GM12878 (cell line): ENCODE data around the gene ANKRD50. TPM values are rescaled to one million over a fixed set of nuclear protein-coding genes. Genes with fewer than 3 reads are reported as not detected.

Source experiments
- ATAC-seq: fragments of 200-7000 bp; cut with Tn5 transposase; 3 replicates; pipeline ENCODE4 v1.9.1; 2020; ENCODE audit warnings: mild to moderate bottlenecking, moderate library complexity
- BruUV-seq: library from RNA; stranded (reverse); fragments of 400-500 nt; replicated peaks from 2 replicates; lab custom pipeline; 2021; lab: Mats Ljungman, UMichigan
- CTCF ChIA-PET: fragments of 300-600 bp; sonication (Branson Sonifier 250); formaldehyde crosslinking; extraction: SDS; loops from one replicate; lab custom pipeline; 2021; ENCODE audit warnings: inconsistent platforms; lab: Yijun Ruan, JAX
- POLR2A ChIA-PET: fragments of 350-600 bp; formaldehyde crosslinking; extraction: SDS; loops from one replicate; lab custom pipeline; 2021; ENCODE audit warnings: inconsistent platforms; lab: Charles Lee
- RAD21 ChIA-PET: fragments of 300-600 bp; sonication (Branson Sonifier 250); formaldehyde crosslinking; loops from one replicate; lab custom pipeline; 2023; ENCODE audit warnings: antibody characterized with exemption; ENCODE audit not compliant: unreplicated experiment; lab: Charles Lee
- SMC1A ChIA-PET: fragments of 300-600 bp; sonication (Branson Sonifier 250); formaldehyde crosslinking; loops from one replicate; lab custom pipeline; 2023; ENCODE audit not compliant: unreplicated experiment, uncharacterized antibody; lab: Charles Lee
- DNase-seq: peaks from one replicate; pipeline ENCODE4 v3.0.0-alpha.2; 2011; ENCODE audit warnings: low read depth, low spot score
- FAIRE-seq: peaks from 3 replicates; lab custom pipeline; 2011; peaks lifted over from hg19 to GRCh38; lab: Jason Lieb, UNC
- H2AFZ ChIP-seq: 2 replicates; pipeline ENCODE4 v1.6.0; 2011; ENCODE audit warnings: low read depth, low read length, control low read depth; ENCODE audit not compliant: control insufficient read depth
- H3K27ac ChIP-seq: 2 replicates; pipeline ENCODE4 v1.5.1; 2011; ENCODE audit warnings: control low read depth; ENCODE audit not compliant: control insufficient read depth, insufficient read depth
- H3K27me3 ChIP-seq, 2 experiments: replicated peaks in 1 of 2; 2 replicates each; pipeline versions ENCODE4 v1.6.0 to v1.6.1; 2011; ENCODE audit warnings: low read length in 1 of 2; ENCODE audit not compliant: control insufficient read depth in 2 of 2, insufficient read depth in 2 of 2
- H3K36me3 ChIP-seq, 2 experiments: 2 replicates each; pipeline ENCODE4 v1.5.1; 2011; ENCODE audit warnings: low read length in 1 of 2; ENCODE audit not compliant: control insufficient read depth in 2 of 2, insufficient read depth in 2 of 2
- H3K4me1 ChIP-seq: 2 replicates; pipeline ENCODE4 v1.6.1; 2011; ENCODE audit warnings: mild to moderate bottlenecking, low read length, moderate library complexity, mixed read lengths; ENCODE audit not compliant: control insufficient read depth, insufficient read depth
- H3K4me2 ChIP-seq: 2 replicates; pipeline ENCODE4 v1.6.0; 2011; ENCODE audit warnings: control low read depth; ENCODE audit not compliant: control insufficient read depth, insufficient read depth
- H3K4me3 ChIP-seq: fragments of 200-600 bp; sonication (generic); 2 replicates; pipeline ENCODE4 v1.5.1; 2016
- H3K79me2 ChIP-seq: 2 replicates; pipeline ENCODE4 v1.6.0; 2011; ENCODE audit warnings: low read length; ENCODE audit not compliant: control insufficient read depth, insufficient read depth
- H3K9ac ChIP-seq: 2 replicates; pipeline ENCODE4 v1.8.0; 2011; ENCODE audit warnings: low read length, control low read depth, mixed read lengths; ENCODE audit not compliant: control insufficient read depth, insufficient read depth
- H3K9me3 ChIP-seq: replicated peaks from 3 replicates; pipeline ENCODE4 v1.5.1; 2011; ENCODE audit warnings: mild to moderate bottlenecking, low read length; ENCODE audit not compliant: control insufficient read depth, insufficient read depth
- H4K20me1 ChIP-seq: 2 replicates; pipeline ENCODE4 v1.6.0; 2011; ENCODE audit not compliant: control insufficient read depth, insufficient read depth
- HDAC6 ChIP-seq: fragments of 200-600 bp; sonication (generic); IDR thresholded peaks from one replicate; pipeline ENCODE4 v1.8.0; 2017; ENCODE audit warnings: antibody characterized with exemption; ENCODE audit not compliant: unreplicated experiment
- MYC ChIP-seq: IDR thresholded peaks from 2 replicates; pipeline ENCODE4 v1.6.1; 2011; ENCODE audit warnings: mild to moderate bottlenecking, low read length, moderate library complexity, inconsistent platforms; ENCODE audit not compliant: insufficient read depth, insufficient replicate concordance, insufficient read length, severe bottlenecking
- NR2F1 ChIP-seq: fragments of 450-650 bp; conservative IDR thresholded peaks from 2 replicates; pipeline ENCODE4 v1.6.1; 2017; ENCODE audit warnings: mild to moderate bottlenecking
- RAD51 ChIP-seq: fragments of 450-650 bp; IDR thresholded peaks from 2 replicates; pipeline ENCODE4 v1.6.1; 2016; ENCODE audit warnings: moderate library complexity, mild to moderate bottlenecking, inconsistent platforms
- SMC3 ChIP-seq: IDR thresholded peaks from 2 replicates; pipeline ENCODE4 v1.6.1; 2011; ENCODE audit warnings: low read length, improper control_type of control experiment, borderline replicate concordance
- SREBF2 ChIP-seq: IDR thresholded peaks from 2 replicates; pipeline ENCODE4 v1.6.1; 2012; ENCODE audit warnings: mild to moderate bottlenecking, low read length
- STAT3 ChIP-seq: IDR thresholded peaks from 2 replicates; pipeline ENCODE4 v1.6.1; 2011; ENCODE audit warnings: low read depth, low read length, improper control_type of control experiment
- YBX1 ChIP-seq: fragments of 450-650 bp; IDR thresholded peaks from 2 replicates; pipeline ENCODE4 v1.6.1; 2016; ENCODE audit warnings: antibody characterized with exemption
- YY1 ChIP-seq: IDR thresholded peaks from 2 replicates; pipeline ENCODE4 v1.6.1; 2011; ENCODE audit warnings: low read depth, mild to moderate bottlenecking, low read length
- WGBS: methylation state at CpG from one replicate; pipeline ENCODE4 v1.1.6; 2016; ENCODE audit warnings: low lambda C conversion rate; ENCODE audit not compliant: insufficient replicate concordance, insufficient coverage; ENCODE audit errors: missing lambda C conversion rate; 5-methylcytosine and 5-hydroxymethylcytosine counted together
- in situ Hi-C: fragments of 300-500 bp; cut with MboI; formaldehyde crosslinking; loops from 9 replicates; pipeline ENCODE4 v1.14.3; 2018; ENCODE audit warnings: mixed read lengths
- intact Hi-C: fragments of 100-400 bp; cut with micrococcal nuclease; formaldehyde crosslinking; loops from one replicate; pipeline ENCODE4 v1.14.2; 2022; ENCODE audit not compliant: unreplicated experiment
- polyA plus RNA-seq, 11 experiments: library from polyadenylated mRNA; depleted of rRNA in 4 of 11; unstranded in 6 of 11; stranded (reverse) in 5 of 11; fragments of >200 nt; fragmentation: Nextera tagmentation in 4 of 11; fragmentation: Illumina TruSeq in 1 of 11; extraction: Ambion mirVana in 4 of 11; extraction: Trizol in 1 of 11; gene quantifications; 1 replicate in 1 of 11; 2 replicates in 10 of 11; pipeline versions ENCODE4 v1.2.1 to v1.2.3, GENCODE V29; 2011 to 2016; ENCODE audit warnings: inconsistent platforms in 2 of 11, missing spikeins in 2 of 11, low read depth in 1 of 11
- total RNA-seq, 4 experiments: library from RNA; depleted of rRNA in 3 of 4; stranded (reverse); fragments of >200 nt in 3 of 4; fragmentation: Illumina TruSeq in 1 of 4; extraction: Trizol in 1 of 4; gene quantifications; 2 replicates each; pipeline versions ENCODE4 v1.2.1 to v1.2.3, GENCODE V29; 2013 to 2021
- TF ChIP-seq, protein P1 (sequence below): fragments of 150-350 bp; IDR thresholded peaks from 2 replicates; pipeline ENCODE4 v1.6.1; 2014; ENCODE audit warnings: mild to moderate bottlenecking, low read depth, low read length
- TF ChIP-seq, protein P2 (sequence below): fragments of 450-650 bp; IDR thresholded peaks from 2 replicates; pipeline ENCODE4 v1.6.1; 2014; ENCODE audit warnings: mild to moderate bottlenecking
- TF ChIP-seq, protein P3 (sequence below): fragments of 450-650 bp; IDR thresholded peaks from 2 replicates; pipeline ENCODE4 v1.6.1; 2016; ENCODE audit warnings: mild to moderate bottlenecking

ANKRD50 gene
- total and polyA plus RNA-seq, 10 of the 15 experiments (the other 5 are each of a cell fraction or from before 2014, with no cell fraction given), result under 0.01 to 0.10 (median 0.03) TPM; not detected in 1

DNA sequence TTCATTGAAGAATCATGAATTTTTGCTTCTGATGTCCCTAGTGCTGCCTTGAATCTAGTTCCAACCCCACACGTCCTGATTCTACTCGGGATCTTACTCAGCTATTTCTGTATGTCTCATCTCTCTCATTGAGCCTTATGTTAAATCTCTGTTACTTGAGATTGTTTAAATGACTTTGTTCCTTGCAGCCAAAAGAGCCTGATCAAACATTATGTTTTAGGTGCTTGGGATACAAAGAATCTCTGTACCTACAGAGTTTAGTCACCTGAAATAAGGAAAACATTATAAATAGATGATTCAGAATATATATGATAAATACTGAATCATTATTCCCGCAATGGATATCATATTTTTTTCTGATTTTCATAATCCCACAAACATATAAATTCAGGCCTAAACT is 13.7 kb upstream of the ANKRD50 start:
- H3K4me2 ChIP-seq, result no peak overlapping the region
- FAIRE-seq, result no peak
- 21% methylated on average over 3 of the region's 3 CpGs for WGBS
- ChIA-PET SMC1A (no interaction called here), POLR2A (no interaction called here), CTCF (no interaction called here), RAD21 (no interaction called here)
- BruUV-seq, result no TSS peak
- no peaks in the 10 kb centered on the region for H3K4me1 ChIP-seq
- no peaks in the 10 kb centered on the region for H4K20me1 ChIP-seq
- H3K27ac ChIP-seq, result no peak overlapping the region
- no peak overlapping the region for H3K4me3 ChIP-seq
- H3K36me3 ChIP-seq, result no peaks in the 10 kb centered on the region
- no peak overlapping the region for H3K9ac ChIP-seq
- no peaks in the 10 kb centered on the region for H3K27me3 ChIP-seq
- H3K9me3 ChIP-seq, result no peaks in the 10 kb centered on the region
- no peaks in the 10 kb centered on the region for H3K79me2 ChIP-seq
- intact Hi-C loops (no loop called here), in situ Hi-C loops (no loop called here)
- H2AFZ ChIP-seq, result no peak overlapping the region
- no peak for TF ChIP-seq NR2F1
- TF ChIP-seq, protein P1, sequence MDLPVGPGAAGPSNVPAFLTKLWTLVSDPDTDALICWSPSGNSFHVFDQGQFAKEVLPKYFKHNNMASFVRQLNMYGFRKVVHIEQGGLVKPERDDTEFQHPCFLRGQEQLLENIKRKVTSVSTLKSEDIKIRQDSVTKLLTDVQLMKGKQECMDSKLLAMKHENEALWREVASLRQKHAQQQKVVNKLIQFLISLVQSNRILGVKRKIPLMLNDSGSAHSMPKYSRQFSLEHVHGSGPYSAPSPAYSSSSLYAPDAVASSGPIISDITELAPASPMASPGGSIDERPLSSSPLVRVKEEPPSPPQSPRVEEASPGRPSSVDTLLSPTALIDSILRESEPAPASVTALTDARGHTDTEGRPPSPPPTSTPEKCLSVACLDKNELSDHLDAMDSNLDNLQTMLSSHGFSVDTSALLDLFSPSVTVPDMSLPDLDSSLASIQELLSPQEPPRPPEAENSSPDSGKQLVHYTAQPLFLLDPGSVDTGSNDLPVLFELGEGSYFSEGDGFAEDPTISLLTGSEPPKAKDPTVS, result no peak
- TF ChIP-seq YY1, result no peak
- no peak for TF ChIP-seq RAD51
- TF ChIP-seq MYC, result no peak
- TF ChIP-seq SREBF2, result no peak
- TF ChIP-seq, protein P2, sequence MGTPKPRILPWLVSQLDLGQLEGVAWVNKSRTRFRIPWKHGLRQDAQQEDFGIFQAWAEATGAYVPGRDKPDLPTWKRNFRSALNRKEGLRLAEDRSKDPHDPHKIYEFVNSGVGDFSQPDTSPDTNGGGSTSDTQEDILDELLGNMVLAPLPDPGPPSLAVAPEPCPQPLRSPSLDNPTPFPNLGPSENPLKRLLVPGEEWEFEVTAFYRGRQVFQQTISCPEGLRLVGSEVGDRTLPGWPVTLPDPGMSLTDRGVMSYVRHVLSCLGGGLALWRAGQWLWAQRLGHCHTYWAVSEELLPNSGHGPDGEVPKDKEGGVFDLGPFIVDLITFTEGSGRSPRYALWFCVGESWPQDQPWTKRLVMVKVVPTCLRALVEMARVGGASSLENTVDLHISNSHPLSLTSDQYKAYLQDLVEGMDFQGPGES, result no peak
- TF ChIP-seq HDAC6, result no peak
- TF ChIP-seq SMC3, result no peak
- TF ChIP-seq, protein P3, sequence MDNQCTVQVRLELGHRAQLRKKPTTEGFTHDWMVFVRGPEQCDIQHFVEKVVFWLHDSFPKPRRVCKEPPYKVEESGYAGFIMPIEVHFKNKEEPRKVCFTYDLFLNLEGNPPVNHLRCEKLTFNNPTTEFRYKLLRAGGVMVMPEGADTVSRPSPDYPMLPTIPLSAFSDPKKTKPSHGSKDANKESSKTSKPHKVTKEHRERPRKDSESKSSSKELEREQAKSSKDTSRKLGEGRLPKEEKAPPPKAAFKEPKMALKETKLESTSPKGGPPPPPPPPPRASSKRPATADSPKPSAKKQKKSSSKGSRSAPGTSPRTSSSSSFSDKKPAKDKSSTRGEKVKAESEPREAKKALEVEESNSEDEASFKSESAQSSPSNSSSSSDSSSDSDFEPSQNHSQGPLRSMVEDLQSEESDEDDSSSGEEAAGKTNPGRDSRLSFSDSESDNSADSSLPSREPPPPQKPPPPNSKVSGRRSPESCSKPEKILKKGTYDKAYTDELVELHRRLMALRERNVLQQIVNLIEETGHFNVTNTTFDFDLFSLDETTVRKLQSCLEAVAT, result no peak
- no peak for TF ChIP-seq YBX1
- TF ChIP-seq STAT3, result no peak
- DNase-seq, result no peak
- ATAC-seq, result no peak
